Activated CD8-positive, alpha-beta memory T cell treated with anti-CD3 and anti-CD28 coated beads, Interleukin-2, amount 50 U/mL, for 4 hours (primary cell): Measurements from ENCODE around the gene PAX5.

ENCODE experiments used
- DNase-seq: peaks from one replicate; pipeline ENCODE4 v3.0.0-alpha.2; 2020

PAX5 gene

GRCh38 chr9:36825179-36825578, 208.9 kb downstream of the PAX5 start:
- no peak for DNase-seq

- DNase-seq = no peak
These were observed 210.1 kb downstream of the PAX5 start for GRCh38 chr9:36823934-36824333.

GRCh38 chr9:36823466-36823865, 210.6 kb downstream of the PAX5 start:
- no peak for DNase-seq

GRCh38 chr9:36822201-36822600, 211.9 kb downstream of the PAX5 start:
- no peak for DNase-seq

GRCh38 chr9:36820392-36820861, 213.6 kb downstream of the PAX5 start:
- no peak for DNase-seq

GRCh38 chr9:36818965-36819870, 214.8 kb downstream of the PAX5 start:
- no peak for DNase-seq

- no peak for DNase-seq
These were observed 215.7 kb downstream of the PAX5 start for GRCh38 chr9:36818242-36818938.

- no peak for DNase-seq
These were observed 216.8 kb downstream of the PAX5 start for GRCh38 chr9:36817160-36817834.

GRCh38 chr9:36816371-36816770, 217.7 kb downstream of the PAX5 start:
- DNase-seq = no peak

GRCh38 chr9:36815566-36816348, 218.3 kb downstream of the PAX5 start:
- no peak for DNase-seq

GRCh38 chr9:36815023-36815422, 219.0 kb downstream of the PAX5 start:
- no peak for DNase-seq

- DNase-seq = no peak
These were observed 220.9 kb downstream of the PAX5 start for GRCh38 chr9:36813154-36813553.

GRCh38 chr9:36812556-36812955, 221.5 kb downstream of the PAX5 start:
- DNase-seq = no peak

- no peak for DNase-seq
These were observed 225.8 kb downstream of the PAX5 start for GRCh38 chr9:36808251-36808650.

GRCh38 chr9:36803961-36804360, 230.1 kb downstream of the PAX5 start:
- no peak for DNase-seq

GRCh38 chr9:36802201-36802920, 231.7 kb downstream of the PAX5 start:
- no peak for DNase-seq

- DNase-seq = no peak
These were observed 233.6 kb downstream of the PAX5 start for GRCh38 chr9:36800455-36800854.

- DNase-seq = no peak
These were observed 235.6 kb downstream of the PAX5 start for GRCh38 chr9:36798350-36799065.

- DNase-seq = no peak
These were observed 236.4 kb downstream of the PAX5 start for GRCh38 chr9:36797471-36798220.

- DNase-seq = no peak
These were observed 237.2 kb downstream of the PAX5 start for GRCh38 chr9:36796671-36797419.
